GM19455 (cell line): ENCODE data around the gene NACC2.

Source experiments
- ATAC-seq: cut with Tn5 transposase; IDR thresholded peaks from one replicate; pipeline ENCODE4 v1.9.1; 2021; ENCODE audit not compliant: unreplicated experiment

NACC2 gene

DNA sequence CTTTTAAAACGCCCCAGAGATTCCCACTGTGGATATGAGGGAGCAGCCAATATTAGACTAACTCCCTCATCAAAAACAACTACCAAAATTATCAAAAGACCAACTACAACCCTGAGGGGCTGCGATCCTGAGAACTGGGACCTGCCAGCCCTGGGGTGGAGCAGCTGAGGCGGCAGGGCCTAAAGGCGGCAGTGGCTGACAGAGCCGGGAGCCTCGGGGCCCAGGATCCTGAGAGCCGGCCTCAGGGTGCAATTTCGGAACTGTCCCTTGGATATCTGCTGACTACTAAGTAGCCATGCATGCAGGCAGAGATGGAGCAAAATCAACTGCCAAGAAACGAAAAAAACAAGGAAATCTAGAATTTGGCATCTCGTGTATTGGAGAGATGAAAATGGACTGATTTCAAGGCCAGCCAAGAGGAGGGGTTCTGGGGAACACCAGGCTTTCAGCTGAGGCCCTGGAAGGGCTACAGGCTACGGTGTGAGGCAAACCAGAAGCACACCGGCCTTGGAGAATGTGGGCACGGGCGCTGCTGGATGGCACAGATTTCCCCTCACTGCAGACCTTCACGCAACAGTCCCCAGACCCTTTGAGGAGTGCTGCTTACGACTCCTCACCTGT lies 70.3 kb downstream of the NACC2 start:
- ATAC-seq, result no peak

DNA sequence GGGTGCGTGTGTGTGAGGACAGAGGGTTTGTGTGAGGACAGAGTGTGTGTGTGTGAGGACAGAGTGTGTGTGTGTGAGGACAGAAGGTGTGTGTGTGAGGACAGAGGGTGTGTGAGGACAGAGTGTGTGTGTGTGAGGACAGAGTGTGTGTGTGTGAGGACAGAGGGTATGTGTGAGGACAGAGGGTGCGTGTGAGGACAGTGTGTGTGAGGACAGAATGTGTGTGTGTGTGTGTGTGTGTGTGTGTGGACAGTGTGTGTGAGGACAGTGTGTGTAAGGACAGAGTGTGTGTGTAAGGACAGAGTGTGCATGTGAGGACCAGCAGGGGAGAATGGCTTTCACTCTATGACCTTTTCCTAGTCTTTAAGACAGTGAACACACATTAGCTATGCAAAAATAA lies 70.8 kb downstream of the NACC2 start:
- ATAC-seq, result no peak

DNA sequence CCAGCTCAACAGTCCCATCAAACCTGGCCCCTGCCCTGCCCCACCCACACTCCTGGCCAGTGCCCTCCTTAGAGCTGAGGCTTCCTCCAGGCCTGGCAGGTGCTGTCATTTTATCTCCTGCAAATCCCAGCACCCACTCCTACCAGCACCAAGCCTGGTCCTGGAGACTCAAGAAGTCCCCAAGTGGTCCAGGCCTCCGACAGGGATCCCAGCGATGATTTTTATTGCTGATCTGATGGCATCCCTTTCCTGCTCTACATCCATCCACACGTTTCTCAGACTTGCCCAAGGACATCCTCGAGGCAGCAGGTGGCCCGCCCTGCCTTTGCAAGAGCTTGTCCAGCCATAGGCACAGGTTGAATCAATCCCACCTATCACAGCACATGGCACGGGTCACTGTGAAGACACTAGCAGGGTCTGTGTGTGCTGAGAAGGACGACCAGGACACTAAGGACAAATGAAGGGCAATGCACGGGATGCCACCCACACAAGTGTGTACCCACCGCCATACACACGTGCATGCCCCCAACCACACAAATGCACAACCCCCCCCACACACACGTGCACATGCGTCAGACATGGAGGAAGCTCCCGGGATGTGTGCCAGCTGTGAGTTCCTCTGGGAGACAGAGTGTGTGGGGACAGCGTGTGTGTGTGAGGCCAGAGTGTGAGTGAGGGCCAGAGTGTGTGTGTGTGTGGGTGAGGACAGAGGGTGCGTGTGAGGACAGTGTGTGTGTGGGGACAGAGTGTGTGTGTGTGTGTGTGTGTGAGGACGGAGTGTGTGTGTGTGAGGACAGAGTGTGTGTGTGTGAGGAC lies 71.5 kb downstream of the NACC2 start:
- no peak for ATAC-seq

DNA sequence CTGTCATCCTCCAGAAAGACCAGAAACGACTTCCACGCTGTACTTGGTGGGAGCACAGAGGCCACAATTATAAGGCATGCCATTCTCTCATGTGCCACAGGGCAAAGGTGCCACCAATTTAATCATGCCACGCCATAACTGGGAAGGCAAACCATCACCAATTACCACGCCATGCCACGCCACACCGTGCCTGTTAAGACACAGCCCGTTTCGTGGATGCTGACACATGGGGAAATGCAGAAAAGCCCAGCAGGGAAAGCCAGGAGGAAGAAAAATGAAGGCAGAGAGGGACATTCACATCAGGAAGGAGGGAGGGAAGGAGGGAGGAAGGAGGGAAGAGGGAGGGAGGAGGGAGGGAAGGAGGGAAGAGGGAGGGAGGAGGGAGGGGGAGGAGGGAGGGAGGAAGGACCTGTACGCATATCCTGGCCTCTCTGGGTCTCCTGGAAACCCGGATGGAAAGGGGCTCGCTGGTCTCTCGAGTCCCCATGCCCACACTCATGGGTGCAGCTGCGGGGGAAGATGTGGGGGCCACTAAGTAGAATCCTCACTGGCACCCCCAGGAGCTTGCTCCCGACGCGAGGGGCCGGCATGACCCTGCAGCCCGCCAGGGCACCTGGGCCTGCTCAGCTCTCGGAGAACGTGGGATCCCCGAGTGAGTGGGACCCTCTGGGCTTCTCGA lies 72.2 kb downstream of the NACC2 start:
- ATAC-seq, result no peak

DNA sequence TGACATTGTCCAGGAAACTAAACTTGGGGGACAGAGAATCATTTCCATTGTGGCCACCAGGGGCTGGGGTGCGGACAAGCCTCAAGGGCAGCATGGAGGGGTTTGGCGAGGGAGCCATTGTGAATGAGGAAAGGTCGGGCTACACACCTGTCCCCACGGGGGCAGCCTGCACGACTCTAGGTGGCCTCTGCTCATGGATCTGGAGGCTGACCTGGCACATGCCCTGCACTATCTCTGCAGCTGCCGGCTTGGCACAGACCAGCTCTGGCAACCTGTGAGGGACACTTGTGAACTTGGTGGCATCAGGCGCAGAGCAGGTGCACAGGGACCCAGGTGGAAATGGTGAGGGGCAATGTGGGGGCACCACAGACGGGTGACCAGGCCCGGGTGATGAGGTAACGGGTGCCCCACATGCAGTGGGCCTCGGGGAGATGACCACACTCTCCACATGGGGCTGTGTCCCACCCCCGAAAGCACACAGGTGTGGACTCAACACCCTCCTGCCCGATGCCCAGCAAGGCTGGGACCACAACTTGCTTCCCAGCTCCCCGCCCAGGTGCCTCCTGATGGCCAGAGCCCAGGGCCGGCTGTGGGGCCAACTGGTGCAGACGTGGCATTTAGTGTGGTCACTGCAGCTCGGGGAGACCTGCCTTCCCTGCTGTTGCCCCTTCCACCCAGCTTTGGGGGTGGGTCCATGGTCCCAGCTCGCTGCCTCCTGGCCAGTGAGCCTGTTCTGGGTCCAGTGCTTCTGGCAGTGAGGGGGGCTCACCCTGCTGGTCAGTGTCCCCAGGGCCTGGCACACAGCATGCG lies 73.0 kb downstream of the NACC2 start:
- ATAC-seq, result no peak

DNA sequence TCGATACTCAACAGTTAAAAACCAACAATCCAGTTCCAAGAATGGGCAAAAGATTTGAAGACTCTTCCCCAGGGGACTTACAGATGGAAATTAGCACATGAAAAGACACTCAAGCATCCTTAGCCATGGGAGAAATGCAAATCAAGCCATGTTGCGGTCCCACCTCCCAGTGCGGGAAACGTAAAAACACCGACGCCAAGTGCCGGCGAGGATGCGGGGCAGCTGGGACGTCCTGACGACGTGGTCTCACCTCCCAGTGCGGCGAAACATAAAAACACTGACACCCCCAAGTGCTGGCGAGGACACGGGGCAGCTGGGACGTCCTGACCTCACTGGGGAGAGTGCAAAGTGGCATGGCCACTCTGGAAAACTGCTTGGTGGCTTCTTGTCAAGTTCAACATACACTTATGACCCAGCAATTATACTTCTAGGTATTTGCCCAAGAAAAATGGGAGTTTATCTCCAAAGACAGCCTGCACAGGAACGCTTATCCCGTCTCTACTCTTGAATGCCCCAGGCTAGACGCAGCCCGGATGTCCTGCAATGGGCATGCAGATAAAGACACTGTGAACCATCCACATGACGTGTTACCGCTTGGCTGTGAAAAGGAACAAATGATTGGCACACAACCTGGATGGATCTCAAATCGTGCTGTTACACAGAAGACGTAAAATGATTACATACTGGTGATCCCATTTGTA lies 73.8 kb downstream of the NACC2 start:
- no peak for ATAC-seq

DNA sequence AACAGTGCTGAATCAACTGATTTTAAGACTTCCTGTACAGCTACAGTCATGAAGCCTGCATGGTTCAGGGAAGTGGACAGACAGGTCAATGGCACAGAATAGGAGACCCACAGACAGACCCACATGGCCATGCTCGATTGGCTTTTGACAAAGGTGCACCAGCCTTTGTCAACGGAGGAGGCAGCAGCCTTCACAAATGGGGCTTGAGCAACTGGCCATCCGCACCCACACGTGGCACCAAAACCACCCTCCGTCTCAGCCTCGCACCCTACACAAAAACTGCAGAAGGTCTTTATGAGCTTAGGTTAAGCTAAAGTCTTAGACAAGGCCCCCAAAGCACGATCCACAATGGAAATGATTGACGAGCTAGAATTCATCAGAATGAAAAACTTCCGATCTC lies 74.4 kb downstream of the NACC2 start:
- no peak for ATAC-seq

DNA sequence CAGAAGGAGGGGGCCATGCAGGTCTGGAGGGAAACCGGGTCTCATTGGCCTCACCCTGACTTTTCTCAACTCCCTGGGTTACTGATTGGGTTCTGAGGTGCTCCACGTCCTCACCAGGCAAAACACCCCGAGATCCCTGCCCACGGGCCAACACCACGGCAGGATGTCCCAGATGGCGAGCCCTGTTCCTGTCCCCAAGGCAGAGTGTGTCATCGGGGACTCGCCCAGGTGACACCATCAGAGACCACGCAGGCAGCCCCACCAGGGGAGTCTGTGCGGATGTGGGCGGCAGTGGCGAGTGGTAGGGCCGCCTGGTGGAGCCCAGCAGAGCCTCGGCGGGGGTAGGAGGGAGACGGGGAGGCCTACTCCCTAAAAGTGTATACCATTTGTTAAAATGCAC lies 74.9 kb downstream of the NACC2 start:
- ATAC-seq, result no peak

DNA sequence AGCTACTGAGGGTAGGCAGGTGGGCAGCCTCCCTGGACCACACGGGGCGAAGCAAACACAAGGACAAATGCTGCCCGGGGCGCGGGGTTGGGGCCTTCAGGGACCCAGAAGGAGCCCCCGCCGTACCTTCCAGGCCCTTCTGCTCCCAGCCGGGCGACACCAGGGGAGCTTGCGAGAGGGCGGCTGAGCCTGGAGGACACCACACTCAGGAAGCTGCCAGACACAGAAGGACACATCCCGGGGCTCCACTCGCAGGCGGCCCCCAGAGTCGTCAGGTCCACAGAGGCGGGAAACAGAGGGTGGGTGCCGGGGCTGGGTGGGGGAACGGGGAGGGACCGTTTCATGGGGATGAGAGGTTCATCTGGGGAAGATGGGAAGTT lies 75.4 kb downstream of the NACC2 start:
- no peak for ATAC-seq

DNA sequence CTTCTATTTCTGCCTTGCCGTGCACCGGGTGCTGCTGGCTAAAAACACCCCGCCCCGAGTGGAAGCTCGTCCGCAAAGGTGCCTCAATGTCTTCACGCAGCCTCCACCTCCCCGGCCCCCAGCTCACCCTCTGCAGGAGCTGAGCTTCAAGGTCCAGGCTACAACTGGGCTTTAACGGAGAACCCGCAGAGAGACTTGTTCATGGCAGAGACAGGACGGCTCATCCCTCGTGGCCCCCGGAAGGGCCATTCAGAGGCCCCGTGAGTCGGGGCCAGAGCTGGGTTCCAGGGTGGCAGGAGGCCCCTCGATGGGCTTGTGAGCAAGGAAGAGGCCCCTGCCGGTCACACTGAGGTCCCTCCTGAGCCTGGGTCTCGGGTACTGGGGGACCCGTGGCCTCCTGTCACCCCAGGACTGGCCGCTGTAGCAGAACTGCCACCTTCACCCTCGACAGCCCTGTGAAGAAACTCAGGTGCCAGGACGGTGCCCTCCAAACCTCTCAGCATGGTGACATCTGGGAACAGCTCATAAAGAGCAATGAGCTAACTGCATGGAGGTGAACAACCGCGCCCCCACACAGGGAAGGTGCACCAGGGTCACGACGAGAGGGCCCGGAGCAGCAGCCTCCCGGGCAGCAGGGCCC lies 75.9 kb downstream of the NACC2 start:
- no peak for ATAC-seq

DNA sequence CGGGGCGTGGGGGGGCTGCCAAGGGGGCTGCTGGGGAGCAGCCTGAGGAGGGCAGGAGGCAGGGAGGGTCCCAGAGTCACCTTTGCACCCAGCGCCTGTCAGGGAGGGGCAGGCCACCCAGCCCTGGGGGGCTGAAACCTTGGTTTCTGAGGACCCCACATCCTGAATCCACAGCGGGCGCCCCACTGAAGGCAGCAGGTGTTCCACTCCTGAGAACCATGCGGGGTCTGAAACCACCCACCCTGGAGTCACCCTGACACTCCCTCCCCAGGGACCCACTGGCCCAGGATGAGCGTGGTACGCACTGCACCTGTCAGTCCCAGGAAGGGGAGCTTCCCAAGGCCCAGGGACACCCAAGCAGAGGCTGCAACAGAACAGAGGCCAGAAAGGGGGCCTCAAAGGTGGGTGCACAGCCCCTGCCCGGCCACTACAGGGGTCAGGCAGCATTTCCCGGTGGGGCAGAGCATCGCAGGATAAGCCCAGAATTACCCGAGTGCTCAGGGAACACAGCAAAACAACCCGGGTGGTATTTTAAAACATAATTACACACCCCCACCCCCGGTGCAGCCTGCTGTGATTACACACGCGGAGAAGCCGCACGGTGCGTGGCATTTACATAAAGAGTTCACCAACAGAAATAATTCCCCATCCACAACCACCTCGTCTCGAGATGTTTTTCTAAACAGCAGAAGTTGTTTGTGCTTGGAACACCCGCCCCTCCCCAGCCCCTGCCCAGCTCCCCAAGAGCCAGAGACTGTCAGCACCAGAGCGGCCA lies 76.6 kb downstream of the NACC2 start:
- ATAC-seq, result no peak

DNA sequence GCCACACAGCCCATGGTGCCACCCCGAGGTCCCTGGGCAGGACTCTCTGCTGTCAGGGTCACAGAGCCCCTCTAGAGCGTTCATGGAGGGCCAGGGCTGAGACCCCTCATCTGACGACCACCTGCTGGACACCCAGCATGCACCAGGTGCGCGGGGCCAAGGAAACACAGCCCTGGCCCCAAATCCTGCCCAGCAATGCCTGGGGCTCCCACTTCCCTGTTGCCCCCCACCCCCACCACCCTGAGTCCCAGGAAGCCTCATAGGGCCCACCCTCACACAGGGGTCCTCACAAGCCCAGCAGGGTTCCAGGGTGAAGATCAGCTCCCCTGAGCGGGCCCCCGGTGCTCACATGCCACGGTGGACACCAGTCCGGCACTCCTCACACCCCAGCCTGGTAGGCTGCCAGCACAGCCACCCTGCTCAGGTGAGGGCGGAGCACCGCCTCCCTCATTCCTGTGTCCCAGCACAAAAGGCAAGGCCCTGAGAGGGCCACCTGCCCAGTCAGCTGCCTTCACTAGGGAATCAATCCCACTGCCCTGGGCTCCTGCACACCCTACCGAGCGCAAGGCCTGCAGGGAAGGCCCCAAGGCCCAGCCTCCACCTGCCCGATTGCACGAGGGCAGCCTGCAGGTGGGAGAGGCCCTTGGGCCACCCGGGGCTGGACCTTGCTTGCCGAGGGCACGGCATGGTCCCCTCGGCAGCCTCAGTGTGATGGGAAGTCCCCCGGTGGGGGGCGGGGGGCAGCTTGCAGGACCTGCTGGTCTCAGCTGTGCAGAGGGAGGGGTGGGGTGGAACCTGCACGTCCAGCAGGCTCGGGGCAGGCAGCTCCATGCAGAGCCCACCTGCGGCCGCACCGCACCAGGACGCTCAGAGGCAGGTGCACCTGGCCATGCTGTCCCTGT lies 77.5 kb downstream of the NACC2 start:
- no peak for ATAC-seq

DNA sequence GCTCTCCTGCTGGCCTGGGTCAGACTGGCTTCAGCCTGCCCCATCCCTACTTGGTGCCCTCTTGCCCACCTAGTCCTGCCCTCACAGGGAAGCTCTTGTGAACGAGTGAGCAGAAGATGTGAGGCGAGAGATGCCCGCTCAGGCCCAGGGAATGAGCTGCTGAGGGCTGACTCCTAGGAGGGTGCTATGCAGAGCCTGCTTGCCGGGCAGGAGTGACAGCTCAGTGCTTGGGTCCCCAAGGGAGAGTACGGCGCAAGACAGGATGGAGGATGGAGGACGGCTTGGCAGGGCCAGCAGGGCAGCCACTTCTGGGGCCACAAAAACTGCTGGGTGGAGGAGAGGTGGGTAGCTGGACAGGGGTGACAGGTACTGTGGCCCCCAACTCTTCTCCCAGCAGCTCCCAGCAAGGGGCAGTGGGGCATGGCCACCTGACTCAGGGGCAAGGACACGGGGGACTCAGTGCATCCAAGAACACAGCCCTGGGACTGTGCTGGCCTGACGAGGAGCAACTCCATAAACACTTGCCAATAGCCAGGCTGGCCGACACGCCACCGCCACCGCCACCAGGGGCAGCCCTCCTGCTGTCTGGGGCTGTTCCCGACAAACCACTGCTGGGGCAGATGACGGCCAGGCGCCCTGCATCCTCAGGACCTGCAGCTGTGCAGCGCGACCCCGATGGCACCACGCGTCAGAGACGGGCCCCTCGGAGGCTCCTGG lies 78.4 kb downstream of the NACC2 start:
- no peak for ATAC-seq

DNA sequence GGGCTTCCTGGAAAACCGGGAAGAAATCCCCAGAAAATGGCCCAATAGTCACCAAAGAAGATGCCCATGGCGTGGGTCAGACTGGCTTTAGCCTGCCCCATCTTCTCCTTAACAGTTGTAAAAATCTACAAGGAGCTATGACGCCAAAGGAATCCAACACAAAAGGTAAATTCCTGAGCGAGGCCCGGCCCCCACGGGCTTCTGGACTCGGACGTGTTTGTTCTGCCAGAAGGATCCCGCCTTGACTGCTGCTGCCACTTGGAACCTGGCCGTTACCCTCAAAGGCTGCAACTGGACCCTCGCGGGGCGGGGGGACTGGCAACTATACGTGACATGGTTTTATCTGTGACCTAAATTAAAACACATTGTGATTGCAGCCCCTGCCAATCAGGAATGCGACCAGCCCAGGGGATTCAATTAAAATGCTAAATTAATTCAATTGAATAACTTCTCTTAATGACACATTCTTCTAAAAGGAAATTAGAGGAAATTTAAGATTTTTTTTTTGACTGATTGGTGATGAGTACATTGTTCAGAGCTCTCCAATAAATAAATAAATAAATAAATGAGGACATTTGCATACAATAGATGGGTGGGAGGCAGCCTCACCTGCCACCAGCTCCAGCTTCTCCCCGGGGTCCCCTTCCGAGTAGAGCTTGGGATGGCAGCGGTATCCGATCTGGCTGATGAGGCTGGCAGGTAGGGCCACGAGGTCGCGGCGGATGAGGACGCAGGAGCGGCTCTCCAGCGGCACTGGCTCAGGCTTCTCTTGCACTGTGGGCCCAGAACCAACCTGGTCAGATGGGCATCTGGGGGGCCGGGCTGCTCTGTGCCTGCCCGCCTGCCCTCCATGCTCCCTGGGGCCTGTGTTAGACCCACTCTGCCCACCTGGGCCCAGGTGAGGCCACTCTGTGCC lies 79.2 kb downstream of the NACC2 start:
- no peak for ATAC-seq

DNA sequence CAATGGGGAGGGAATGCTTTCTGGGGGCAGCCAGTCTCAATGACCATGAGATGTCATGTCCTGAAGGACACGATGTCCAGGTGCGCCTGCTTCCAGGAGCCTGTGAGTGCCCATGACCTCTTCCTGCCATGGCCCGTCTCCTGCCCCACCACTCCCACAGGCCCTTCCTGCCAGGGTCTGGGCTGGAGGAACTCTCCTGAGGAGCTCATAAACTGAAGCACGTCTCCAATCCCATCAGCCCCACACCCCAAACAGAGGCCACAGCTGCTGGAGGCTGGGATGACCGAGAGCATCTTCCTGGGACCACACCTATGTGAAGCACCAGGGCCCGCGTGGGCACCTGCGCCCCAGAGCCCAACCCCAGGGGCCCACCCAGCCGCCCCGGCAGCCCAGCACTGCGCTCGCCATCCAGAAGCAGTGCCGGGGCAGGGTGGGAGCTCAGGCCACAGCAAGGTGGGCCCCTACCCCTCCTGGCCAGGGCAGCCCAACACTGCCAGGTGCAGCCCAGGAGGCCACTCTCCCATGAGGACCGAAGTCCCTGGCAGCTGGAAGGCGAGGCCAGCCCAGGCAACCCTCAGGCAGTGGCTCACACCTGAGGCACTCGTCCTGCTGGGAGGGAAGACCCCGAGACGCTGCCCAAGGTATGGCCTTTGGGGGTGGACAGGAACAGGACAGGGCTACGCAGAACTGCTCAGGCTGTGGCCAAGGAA lies 80.0 kb downstream of the NACC2 start:
- ATAC-seq, result no peak
